Stimulated activated CD4-positive, alpha-beta T cell treated with anti-CD3 and anti-CD28 coated beads, Interleukin-15, amount 100 ng/mL, for 1 hour (primary cell): ENCODE data around the gene TMEM245.

Experiments
- DNase-seq, 2 donors: peaks; one replicate each; pipeline ENCODE4 v3.0.0-alpha.2; 2020; ENCODE audit warnings: low read depth in 1 of 2, low spot score in 1 of 2

The TMEM245 gene

GRCh38 chr9:109107402-109108240, 12.1 kb downstream of the TMEM245 start:
- DNase-seq = no peak

GRCh38 chr9:109101810-109102209, 17.9 kb downstream of the TMEM245 start:
- no peak for DNase-seq

- no peak for DNase-seq
These were observed 18.5 kb downstream of the TMEM245 start for GRCh38 chr9:109101202-109101595.

GRCh38 chr9:109100543-109101201, 19.1 kb downstream of the TMEM245 start:
- DNase-seq = no peak

- DNase-seq = no peak
These were observed 20.8 kb downstream of the TMEM245 start for GRCh38 chr9:109098960-109099308.

GRCh38 chr9:109098171-109098959, 21.4 kb downstream of the TMEM245 start:
- DNase-seq = no peak

GRCh38 chr9:109097146-109097545, 22.6 kb downstream of the TMEM245 start:
- DNase-seq = no peak

- no peak for DNase-seq
These were observed 24.4 kb downstream of the TMEM245 start for GRCh38 chr9:109095321-109095720.

- no peak for DNase-seq
These were observed 25.5 kb downstream of the TMEM245 start for GRCh38 chr9:109094268-109094667.

GRCh38 chr9:109092587-109092986, 27.2 kb downstream of the TMEM245 start:
- no peak for DNase-seq

- DNase-seq = no peak
These were observed 27.6 kb downstream of the TMEM245 start for GRCh38 chr9:109092051-109092580.

GRCh38 chr9:109088221-109088620, 31.5 kb downstream of the TMEM245 start:
- no peak for DNase-seq

GRCh38 chr9:109087795-109088194, 32.0 kb downstream of the TMEM245 start:
- no peak for DNase-seq

GRCh38 chr9:109086221-109086620, 33.5 kb downstream of the TMEM245 start:
- no peak for DNase-seq

GRCh38 chr9:109085510-109085909, 34.2 kb downstream of the TMEM245 start:
- DNase-seq = no peak

- DNase-seq = no peak
These were observed 35.8 kb downstream of the TMEM245 start for GRCh38 chr9:109083813-109084405.

- DNase-seq = no peak
These were observed 36.6 kb downstream of the TMEM245 start for GRCh38 chr9:109083141-109083540.

GRCh38 chr9:109082091-109082620, 37.6 kb downstream of the TMEM245 start:
- DNase-seq = no peak

GRCh38 chr9:109074236-109074889, 45.4 kb downstream of the TMEM245 start:
- DNase-seq = no peak

- no peak for DNase-seq
These were observed 46.8 kb downstream of the TMEM245 start for GRCh38 chr9:109072821-109073435.
